Inflammatory macrophage treated with lipopolysaccharide for 1 hour (primary cell): Measurements from ENCODE around the gene TBC1D17.

ENCODE experiments used
- DNase-seq, 2 donors: peaks; one replicate each; pipeline ENCODE4 v3.0.0-alpha.2; 2020 to 2022

The TBC1D17 gene

GRCh38 chr19:49877020-49877878 lies at the start of gene TBC1D17, which contains the start of gene AKT1S1:
Gene TBC1D17 (plus strand): TSS chr19:49877702. CDS start chr19:49877724, 22 bp downstream.
Gene AKT1S1 (minus strand): TSS chr19:49877355. CDS start chr19:49873295, 4,060 bp downstream.
- DNase-seq: peak; percentile 100

- DNase-seq: no peak
Observed at GRCh38 chr19:49829200-49829599, 48.3 kb upstream of the TBC1D17 start.

GRCh38 chr19:49829721-49830120 lies 47.8 kb upstream of the TBC1D17 start:
- no peak for DNase-seq

- no peak for DNase-seq
Observed at GRCh38 chr19:49830766-49831165, 46.7 kb upstream of the TBC1D17 start.

GRCh38 chr19:49831592-49831991 lies 45.9 kb upstream of the TBC1D17 start:
- DNase-seq: no peak

- DNase-seq: no peak
Observed at GRCh38 chr19:49832556-49832955, 44.9 kb upstream of the TBC1D17 start.

- DNase-seq: no peak
Observed at GRCh38 chr19:49833599-49833998, 43.9 kb upstream of the TBC1D17 start.

- DNase-seq: no peak
Observed at GRCh38 chr19:49835562-49835961, 41.9 kb upstream of the TBC1D17 start.

GRCh38 chr19:49836176-49837008 lies 41.1 kb upstream of the TBC1D17 start:
- no peak for DNase-seq

GRCh38 chr19:49837009-49837310 lies 40.5 kb upstream of the TBC1D17 start:
- no peak for DNase-seq

- DNase-seq: no peak
Observed at GRCh38 chr19:49837425-49837824, 40.1 kb upstream of the TBC1D17 start.

- DNase-seq: no peak
Observed at GRCh38 chr19:49838885-49839588, 38.5 kb upstream of the TBC1D17 start.

GRCh38 chr19:49839713-49840112 lies 37.8 kb upstream of the TBC1D17 start:
- DNase-seq: no peak

GRCh38 chr19:49840321-49840720 lies 37.2 kb upstream of the TBC1D17 start:
- DNase-seq: no peak

GRCh38 chr19:49840736-49841249 lies 36.7 kb upstream of the TBC1D17 start:
- DNase-seq: no peak

GRCh38 chr19:49843265-49843664 lies 34.2 kb upstream of the TBC1D17 start:
- DNase-seq: no peak

- peak; percentile 18 to 49 for DNase-seq
Observed at GRCh38 chr19:49844138-49845095, 33.1 kb upstream of the TBC1D17 start.

- DNase-seq: no peak
Observed at GRCh38 chr19:49845414-49845813, 32.1 kb upstream of the TBC1D17 start.

- no peak for DNase-seq
Observed at GRCh38 chr19:49846408-49846807, 31.1 kb upstream of the TBC1D17 start.

- DNase-seq: peak; percentile 75 to 79
Observed at GRCh38 chr19:49847731-49848696, 29.5 kb upstream of the TBC1D17 start.

GRCh38 chr19:49848938-49849337 lies 28.6 kb upstream of the TBC1D17 start:
- DNase-seq: no peak
